A549 (cell line): ENCODE data around the gene HOXD1.

Source experiments
- BHLHE40 ChIP-seq: IDR thresholded peaks from 2 replicates; pipeline ENCODE4 v1.6.1; 2012; ENCODE audit warnings: low read depth, low read length, inconsistent platforms
- CBX2 ChIP-seq: fragments of 200-600 bp; sonication (generic); IDR thresholded peaks from 2 replicates; pipeline ENCODE4 v1.6.1; 2016; ENCODE audit warnings: low read depth, mild to moderate bottlenecking, borderline replicate concordance
- EHMT2 ChIP-seq: fragments of 200-600 bp; sonication (generic); IDR thresholded peaks from 2 replicates; pipeline ENCODE4 v1.6.1; 2016; ENCODE audit warnings: antibody characterized with exemption, low read depth, mild to moderate bottlenecking, moderate library complexity
- HDAC2 ChIP-seq: fragments of 200-600 bp; sonication (generic); IDR thresholded peaks from 2 replicates; pipeline ENCODE4 v1.6.1; 2016
- JUN ChIP-seq, 2 experiments: fragments of >200 bp; sonication (Bioruptor Twin); formaldehyde crosslinking; IDR thresholded peaks; 2 replicates in 1 of 2; 3 replicates in 1 of 2; pipeline ENCODE4 v1.6.1; 2016 to 2017
- RFX5 ChIP-seq: fragments of 450-650 bp; IDR thresholded peaks from 2 replicates; pipeline ENCODE4 v1.7.1; 2014; ENCODE audit warnings: antibody characterized with exemption, mild to moderate bottlenecking, moderate library complexity
- SMC3 ChIP-seq: fragments of >200 bp; sonication (Bioruptor Twin); formaldehyde crosslinking; IDR thresholded peaks from 3 replicates; pipeline ENCODE4 v1.6.1; 2018; ENCODE audit warnings: inconsistent platforms
- ZNF302 ChIP-seq: fragments of 250-450 bp; sonication (Bioruptor Pico); IDR thresholded peaks from 2 replicates; pipeline ENCODE4 v1.9.0; 2021; ENCODE audit warnings: inconsistent platforms, mild to moderate bottlenecking, moderate library complexity
- TF ChIP-seq, protein P1 (sequence below): fragments of >200 bp; sonication (Bioruptor Twin); formaldehyde crosslinking; IDR thresholded peaks from 3 replicates; pipeline ENCODE4 v1.5.1; 2016
- TF ChIP-seq, protein P2 (sequence below): fragments of 450-650 bp; IDR thresholded peaks from 2 replicates; pipeline ENCODE4 v1.6.1; 2014; ENCODE audit warnings: antibody characterized with exemption
- TF ChIP-seq, protein P3 (sequence below): fragments of >200 bp; sonication (Bioruptor Twin); formaldehyde crosslinking; IDR thresholded peaks from 3 replicates; pipeline ENCODE4 v1.6.1; 2016

DNA sequence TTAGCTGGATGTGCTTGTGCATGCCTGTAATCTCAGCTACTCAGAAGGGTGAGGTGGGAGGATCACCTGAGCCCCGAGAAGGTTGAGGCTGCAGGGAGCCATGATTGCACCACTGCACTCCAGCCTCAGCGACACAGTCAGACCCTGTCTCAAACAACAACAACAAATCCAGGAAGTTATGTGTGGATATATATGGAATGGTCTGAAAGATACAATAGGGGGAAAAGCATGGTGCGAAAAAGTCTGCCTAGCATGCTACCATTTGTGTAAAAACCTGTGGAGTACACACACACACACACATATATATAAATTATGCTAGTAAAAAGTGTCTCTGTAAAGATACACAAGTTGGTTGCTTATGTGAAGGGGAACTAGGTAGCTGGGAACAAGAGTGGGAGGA lies 6.9 kb upstream of the HOXD1 start:
- TF ChIP-seq SMC3 (no peak), ZNF302 (CRISPR knock-in tag) (no peak), EHMT2 (no peak), CBX2 (no peak), RFX5 (no peak), JUN (IDR thresholded peaks at IDR 0.05) (no peak), BHLHE40 (no peak), HDAC2 (no peak)
- TF ChIP-seq, protein P1, sequence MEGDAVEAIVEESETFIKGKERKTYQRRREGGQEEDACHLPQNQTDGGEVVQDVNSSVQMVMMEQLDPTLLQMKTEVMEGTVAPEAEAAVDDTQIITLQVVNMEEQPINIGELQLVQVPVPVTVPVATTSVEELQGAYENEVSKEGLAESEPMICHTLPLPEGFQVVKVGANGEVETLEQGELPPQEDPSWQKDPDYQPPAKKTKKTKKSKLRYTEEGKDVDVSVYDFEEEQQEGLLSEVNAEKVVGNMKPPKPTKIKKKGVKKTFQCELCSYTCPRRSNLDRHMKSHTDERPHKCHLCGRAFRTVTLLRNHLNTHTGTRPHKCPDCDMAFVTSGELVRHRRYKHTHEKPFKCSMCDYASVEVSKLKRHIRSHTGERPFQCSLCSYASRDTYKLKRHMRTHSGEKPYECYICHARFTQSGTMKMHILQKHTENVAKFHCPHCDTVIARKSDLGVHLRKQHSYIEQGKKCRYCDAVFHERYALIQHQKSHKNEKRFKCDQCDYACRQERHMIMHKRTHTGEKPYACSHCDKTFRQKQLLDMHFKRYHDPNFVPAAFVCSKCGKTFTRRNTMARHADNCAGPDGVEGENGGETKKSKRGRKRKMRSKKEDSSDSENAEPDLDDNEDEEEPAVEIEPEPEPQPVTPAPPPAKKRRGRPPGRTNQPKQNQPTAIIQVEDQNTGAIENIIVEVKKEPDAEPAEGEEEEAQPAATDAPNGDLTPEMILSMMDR, result no peak
- TF ChIP-seq, protein P2, sequence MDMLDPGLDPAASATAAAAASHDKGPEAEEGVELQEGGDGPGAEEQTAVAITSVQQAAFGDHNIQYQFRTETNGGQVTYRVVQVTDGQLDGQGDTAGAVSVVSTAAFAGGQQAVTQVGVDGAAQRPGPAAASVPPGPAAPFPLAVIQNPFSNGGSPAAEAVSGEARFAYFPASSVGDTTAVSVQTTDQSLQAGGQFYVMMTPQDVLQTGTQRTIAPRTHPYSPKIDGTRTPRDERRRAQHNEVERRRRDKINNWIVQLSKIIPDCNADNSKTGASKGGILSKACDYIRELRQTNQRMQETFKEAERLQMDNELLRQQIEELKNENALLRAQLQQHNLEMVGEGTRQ, result no peak
- TF ChIP-seq, protein P3, sequence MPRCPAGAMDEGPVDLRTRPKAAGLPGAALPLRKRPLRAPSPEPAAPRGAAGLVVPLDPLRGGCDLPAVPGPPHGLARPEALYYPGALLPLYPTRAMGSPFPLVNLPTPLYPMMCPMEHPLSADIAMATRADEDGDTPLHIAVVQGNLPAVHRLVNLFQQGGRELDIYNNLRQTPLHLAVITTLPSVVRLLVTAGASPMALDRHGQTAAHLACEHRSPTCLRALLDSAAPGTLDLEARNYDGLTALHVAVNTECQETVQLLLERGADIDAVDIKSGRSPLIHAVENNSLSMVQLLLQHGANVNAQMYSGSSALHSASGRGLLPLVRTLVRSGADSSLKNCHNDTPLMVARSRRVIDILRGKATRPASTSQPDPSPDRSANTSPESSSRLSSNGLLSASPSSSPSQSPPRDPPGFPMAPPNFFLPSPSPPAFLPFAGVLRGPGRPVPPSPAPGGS, result no peak
